B cell (primary cell): ENCODE measurements around the gene CDH12. TPM values are rescaled to one million over a fixed set of nuclear protein-coding genes. Genes with fewer than 3 reads are reported as not detected.

Experiments used
- ATAC-seq: fragments of 200-7000 bp; cut with Tn5 transposase; one replicate; pipeline ENCODE4 v1.10.0; 2021; ENCODE audit warnings: low read depth, mild to moderate bottlenecking, moderate number of reproducible peaks, moderate library complexity
- CTCF ChIA-PET: fragments of 350-600 bp; sonication (Branson Sonifier 250); formaldehyde crosslinking; loops from one replicate; lab custom pipeline; 2021; ENCODE audit warnings: antibody characterized with exemption, inconsistent platforms; lab: Charles Lee
- POLR2A ChIA-PET: fragments of 350-600 bp; sonication (Branson Sonifier 250); formaldehyde crosslinking; loops from one replicate; lab custom pipeline; 2021; ENCODE audit warnings: antibody characterized with exemption; lab: Charles Lee
- DNase-seq: peaks from one replicate; pipeline ENCODE4 v3.0.0; 2013
- H2AFZ ChIP-seq: 2 replicates; pipeline ENCODE4 v1.6.1; 2012; ENCODE audit warnings: mild to moderate bottlenecking, low read depth, low read length; ENCODE audit not compliant: insufficient read depth, poor library complexity, severe bottlenecking
- H3K27ac ChIP-seq, 2 donors: 1 replicate in 1 of 2; 2 replicates in 1 of 2; pipeline ENCODE4 v1.5.1; 2012 to 2013; ENCODE audit warnings: low read length in 2 of 2, mild to moderate bottlenecking in 2 of 2, moderate library complexity in 1 of 2
- H3K27me3 ChIP-seq, 4 experiments: fragments of 200-600 bp in 1 of 4; sonication (generic) in 1 of 4; replicated peaks in 1 of 4; 1 replicate in 2 of 4; 2 replicates in 2 of 4; pipeline versions ENCODE4 v1.6.1 to v1.7.0; 2013 to 2016; ENCODE audit warnings: low read length in 3 of 4, mild to moderate bottlenecking in 2 of 4, mixed read lengths in 1 of 4, moderate library complexity in 1 of 4; ENCODE audit not compliant: insufficient read depth in 4 of 4, control insufficient read depth in 3 of 4; ENCODE audit errors: control extremely low read depth in 1 of 4
- H3K36me3 ChIP-seq, 2 experiments: replicated peaks in 1 of 2; 1 replicate in 1 of 2; 2 replicates in 1 of 2; pipeline versions ENCODE4 v1.6.1 to v1.7.1; 2013; ENCODE audit warnings: low read length in 1 of 2; ENCODE audit not compliant: insufficient read depth in 2 of 2, control insufficient read depth in 1 of 2; ENCODE audit errors: control extremely low read depth in 1 of 2, extremely low read depth in 1 of 2
- H3K4me1 ChIP-seq, 2 donors: fragments of 200-600 bp in 1 of 2; sonication (generic) in 1 of 2; 1 replicate in 1 of 2; 2 replicates in 1 of 2; pipeline versions ENCODE4 v1.5.1 to v1.6.1; 2013 to 2017; ENCODE audit warnings: low read length in 2 of 2; ENCODE audit not compliant: control insufficient read depth in 2 of 2, insufficient read depth in 2 of 2
- H3K4me2 ChIP-seq: replicated peaks from 2 replicates; pipeline ENCODE3; 2012; ENCODE audit warnings: mild to moderate bottlenecking, low read depth, low read length; ENCODE audit not compliant: poor library complexity, severe bottlenecking
- H3K4me3 ChIP-seq, 5 experiments: fragments of 200-600 bp in 1 of 5; sonication (generic) in 1 of 5; 1 replicate in 3 of 5; 2 replicates in 2 of 5; pipeline versions ENCODE4 v1.5.1 to v1.7.0; 2011 to 2016; ENCODE audit warnings: low read length in 4 of 5, mild to moderate bottlenecking in 4 of 5, low read depth in 2 of 5, control low read depth in 1 of 5, moderate library complexity in 1 of 5; ENCODE audit not compliant: insufficient read depth in 1 of 5; ENCODE audit errors: control extremely low read depth in 1 of 5, extremely low read depth in 1 of 5
- H3K79me2 ChIP-seq: fragments of 200-600 bp; sonication (generic); one replicate; pipeline ENCODE4 v1.6.0; 2016; ENCODE audit warnings: low read length; ENCODE audit not compliant: control insufficient read depth, insufficient read depth
- H3K9ac ChIP-seq: fragments of 200-600 bp; sonication (generic); 2 replicates; pipeline ENCODE4 v1.6.1; 2017; ENCODE audit warnings: mild to moderate bottlenecking, low read length, moderate library complexity
- H3K9me3 ChIP-seq, 3 donors: one replicate each; pipeline versions ENCODE4 v1.6.1 to v1.7.1; 2013; ENCODE audit warnings: low read length in 2 of 3; ENCODE audit not compliant: control insufficient read depth in 2 of 3, insufficient read depth in 1 of 3; ENCODE audit errors: control extremely low read depth in 1 of 3
- H4K20me1 ChIP-seq: 2 replicates; pipeline ENCODE4 v1.6.0; 2012; ENCODE audit warnings: mild to moderate bottlenecking, low read length; ENCODE audit not compliant: insufficient read depth, control insufficient read depth, poor library complexity, severe bottlenecking
- H3K27ac Mint-ChIP-seq: one replicate; pipeline ENCODE4 v1.8.0; 2021; ENCODE audit warnings: mixed read lengths
- H3K27me3 Mint-ChIP-seq: one replicate; pipeline ENCODE4 v1.8.0; 2021; ENCODE audit warnings: mixed read lengths
- H3K4me1 Mint-ChIP-seq: one replicate; pipeline ENCODE4 v1.8.0; 2021; ENCODE audit warnings: mixed read lengths
- H3K4me3 Mint-ChIP-seq: one replicate; pipeline ENCODE4 v1.8.0; 2021; ENCODE audit warnings: mixed read lengths
- H3K9me3 Mint-ChIP-seq: one replicate; pipeline ENCODE4 v1.8.0; 2022; ENCODE audit warnings: mixed read lengths; ENCODE audit not compliant: insufficient read depth
- CTCF ChIP-seq: fragments of 200-600 bp; IDR thresholded peaks from one replicate; pipeline ENCODE4 v1.8.0; 2022; ENCODE audit warnings: antibody characterized with exemption, mild to moderate bottlenecking
- EZH2 ChIP-seq: IDR thresholded peaks from 2 replicates; pipeline ENCODE4 v1.6.1; 2012; ENCODE audit warnings: borderline replicate concordance, low read depth, mild to moderate bottlenecking, moderate library complexity, low read length; ENCODE audit not compliant: insufficient read depth, poor library complexity, severe bottlenecking
- WGBS: methylation state at CpG from one replicate; pipeline ENCODE4 v1.1.5; 2013; ENCODE audit warnings: missing lambda C conversion rate; ENCODE audit not compliant: insufficient coverage; 5-methylcytosine and 5-hydroxymethylcytosine counted together
- intact Hi-C: fragments of 100-400 bp; cut with micrococcal nuclease; formaldehyde crosslinking; loops from one replicate; pipeline ENCODE4 v1.10.0; 2022
- polyA plus RNA-seq: library from polyadenylated mRNA; depleted of rRNA; stranded (reverse); fragments of >200 nt; gene quantifications from 2 replicates; pipeline ENCODE4 v1.2.3, GENCODE V29; 2012
- total RNA-seq, 2 donors: library from RNA; stranded (reverse); fragments of 120-200 nt in 1 of 2; gene quantifications; 1 replicate in 1 of 2; 2 replicates in 1 of 2; pipeline versions ENCODE4 v1.2.3 to v1.2.4, GENCODE V29; 2013 to 2022

CDH12 gene
- total and polyA plus RNA-seq, 2 donors (not counting 1 experiment from before 2014, with no cell fraction given) = not detected

DNA sequence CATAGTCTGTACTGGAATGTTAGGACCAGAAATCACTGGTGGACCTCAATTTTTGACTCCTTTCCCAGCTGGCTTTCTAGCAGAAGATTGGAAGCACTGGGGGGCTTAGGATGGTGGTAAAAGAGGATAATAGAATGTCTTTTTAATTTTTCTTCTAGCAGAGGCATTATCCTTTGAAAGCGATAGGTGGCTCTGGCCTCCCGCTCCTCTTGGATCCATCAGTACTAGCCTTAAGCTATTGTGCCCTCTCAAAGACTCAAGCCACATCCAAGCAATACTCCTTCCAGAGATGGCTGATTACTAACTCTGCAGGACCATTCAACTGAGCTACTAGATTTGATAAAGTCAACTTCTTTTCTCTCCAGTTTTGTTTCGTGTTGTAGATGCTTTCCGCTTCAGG lies 610.6 kb downstream of the CDH12 start:
- ChIA-PET POLR2A (no interaction called here), CTCF (no interaction called here)
- ATAC-seq (no peak), DNase-seq (no peak)
- Histone ChIP-seq H3K79me2 (no peaks in the 10 kb centered on the region), H3K36me3 (no peaks in the 10 kb centered on the region), H3K4me3 (no peak overlapping the region), H3K4me1 (no peaks in the 10 kb centered on the region), H3K9ac (no peak overlapping the region), H3K27ac (no peak overlapping the region), H2AFZ (no peak overlapping the region), H3K27me3 (no peaks in the 10 kb centered on the region), H3K4me2 (no peak overlapping the region), H4K20me1 (no peaks in the 10 kb centered on the region), H3K9me3 (no peaks in the 10 kb centered on the region)
- H3K4me1 Mint-ChIP-seq = no peaks in the 10 kb centered on the region
- WGBS = 100% methylated on average over 2 of the region's 4 CpGs
- TF ChIP-seq EZH2 (no peak), CTCF (no peak)
- H3K9me3 Mint-ChIP-seq = no peaks in the 10 kb centered on the region
- intact Hi-C loops = no loop called here
- H3K4me3 Mint-ChIP-seq = no peak overlapping the region
- no peak overlapping the region for H3K27ac Mint-ChIP-seq
- H3K27me3 Mint-ChIP-seq = no peaks in the 10 kb centered on the region

DNA sequence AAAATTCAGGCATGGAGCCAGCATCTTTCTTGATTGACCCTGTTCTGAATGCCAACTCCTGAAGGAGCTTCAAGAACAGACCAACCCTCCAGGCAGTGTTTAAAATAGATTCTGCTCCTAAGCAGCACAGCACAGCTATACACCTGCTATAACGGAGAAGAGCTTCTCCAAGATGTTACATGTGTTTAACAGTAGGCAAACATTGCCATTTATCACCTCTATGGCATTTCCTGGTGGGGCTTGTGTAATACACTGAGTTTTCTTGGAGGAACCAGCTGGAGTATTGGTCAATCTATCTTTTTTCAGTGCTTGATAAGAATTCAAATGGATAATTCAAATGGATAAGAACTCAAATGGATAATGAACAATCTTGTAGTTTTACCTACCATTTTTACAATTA lies 615.1 kb downstream of the CDH12 start:
- ChIA-PET POLR2A (no interaction called here), CTCF (no interaction called here)
- no peak overlapping the region for H3K27ac Mint-ChIP-seq
- H3K27me3 Mint-ChIP-seq = no peaks in the 10 kb centered on the region
- TF ChIP-seq CTCF = no peak
- no peak for TF ChIP-seq EZH2
- DNase-seq = no peak
- Histone ChIP-seq H2AFZ (no peak overlapping the region), H3K27ac (no peak overlapping the region), H3K9ac (no peak overlapping the region), H4K20me1 (no peaks in the 10 kb centered on the region), H3K4me3 (no peak overlapping the region), H3K79me2 (no peaks in the 10 kb centered on the region), H3K4me1 (no peaks in the 10 kb centered on the region), H3K36me3 (no peaks in the 10 kb centered on the region), H3K27me3 (no peaks in the 10 kb centered on the region), H3K9me3 (no peaks in the 10 kb centered on the region), H3K4me2 (no peak overlapping the region)
- intact Hi-C loops = no loop called here
- no peak overlapping the region for H3K4me3 Mint-ChIP-seq
- no CpG with 5 or more reads among the region's 1 CpG for WGBS
- H3K4me1 Mint-ChIP-seq = no peaks in the 10 kb centered on the region
- no peak for ATAC-seq
- H3K9me3 Mint-ChIP-seq = no peaks in the 10 kb centered on the region
